K562 (cell line): Measurements from ENCODE around the gene CLASP2. TPM values are rescaled to one million over a fixed set of nuclear protein-coding genes. Genes with fewer than 3 reads are reported as not detected.

Experiments used
- ATAC-seq: fragments of 200-7000 bp; cut with Tn5 transposase; 3 replicates; pipeline ENCODE4 v1.9.1; 2020; ENCODE audit warnings: moderate library complexity
- BruUV-seq: library from RNA; stranded (reverse); fragments of 400-500 nt; replicated peaks from 2 replicates; lab custom pipeline; 2021; lab: Mats Ljungman, UMichigan
- CTCF ChIA-PET: fragments of 300-600 bp; formaldehyde crosslinking; extraction: SDS; loops from one replicate; lab custom pipeline; 2021; ENCODE audit warnings: low intra/inter-chr PET ratio; lab: Yijun Ruan, JAX
- POLR2A ChIA-PET: fragments of 300-600, 350-650 bp; sonication (Branson Sonifier 250); formaldehyde crosslinking; extraction: SDS; loops from one replicate; lab custom pipeline; 2021; ENCODE audit warnings: antibody characterized with exemption, inconsistent platforms; lab: Yijun Ruan, JAX
- DNase-seq, 4 experiments: peaks; one replicate each; pipeline versions ENCODE4 v3.0.0 to v3.0.0-alpha.2; 2011 to 2018; ENCODE audit warnings: low spot score in 3 of 4, mixed read lengths in 3 of 4; ENCODE audit errors: extremely low read depth in 1 of 4
- FAIRE-seq: peaks from 2 replicates; lab custom pipeline; 2011; peaks lifted over from hg19 to GRCh38; lab: Jason Lieb, UNC
- H2AFZ ChIP-seq: 2 replicates; pipeline ENCODE4 v1.6.0; 2011; ENCODE audit warnings: low read depth, low read length, control low read depth, inconsistent platforms
- H3K27ac ChIP-seq: fragments of 200-600 bp; 3 replicates; pipeline ENCODE4 v1.8.0; 2011; ENCODE audit warnings: low read depth, mild to moderate bottlenecking, control low read depth, inconsistent platforms, low read length, moderate library complexity, mixed read lengths; ENCODE audit errors: extremely low read depth
- H3K27me3 ChIP-seq, 2 experiments: fragments of 300-600 bp in 1 of 2; 2 replicates in 1 of 2; 3 replicates in 1 of 2; pipeline versions ENCODE4 v1.6.0 to v1.8.0; 2011; ENCODE audit warnings: inconsistent platforms in 2 of 2, low read length in 2 of 2, mild to moderate bottlenecking in 1 of 2, mixed read lengths in 1 of 2, moderate library complexity in 1 of 2; ENCODE audit not compliant: control insufficient read depth in 2 of 2, insufficient read depth in 2 of 2
- H3K36me3 ChIP-seq: fragments of 300-600 bp; 3 replicates; pipeline ENCODE4 v1.8.0; 2011; ENCODE audit warnings: mild to moderate bottlenecking, low read length, inconsistent platforms; ENCODE audit not compliant: control insufficient read depth, insufficient read depth
- H3K4me1 ChIP-seq, 2 experiments: fragments of 200-600 bp in 1 of 2; replicated peaks in 1 of 2; 2 replicates in 1 of 2; 3 replicates in 1 of 2; pipeline versions ENCODE4 v1.5.1 to v1.8.0; 2011; ENCODE audit warnings: inconsistent platforms in 2 of 2, low read length in 2 of 2, mild to moderate bottlenecking in 1 of 2, mixed read lengths in 1 of 2, moderate library complexity in 1 of 2; ENCODE audit not compliant: control insufficient read depth in 2 of 2, insufficient read depth in 2 of 2
- H3K4me2 ChIP-seq: 2 replicates; pipeline ENCODE4 v1.6.1; 2011; ENCODE audit warnings: low read length, control low read depth, inconsistent platforms, mixed read lengths; ENCODE audit not compliant: insufficient read depth
- H3K4me3 ChIP-seq: fragments of 200-600 bp; sonication (generic), shearing (Covaris generic); 2 replicates; pipeline ENCODE4 v1.5.1; 2016; ENCODE audit warnings: control low read depth, inconsistent platforms
- H3K79me2 ChIP-seq: fragments of 200-600 bp; 3 replicates; pipeline ENCODE4 v1.8.0; 2011; ENCODE audit warnings: low read length, inconsistent platforms; ENCODE audit not compliant: control insufficient read depth, insufficient read depth
- H3K9ac ChIP-seq, 2 experiments: 2 replicates each; pipeline versions ENCODE4 v1.6.0 to v1.6.1; 2011; ENCODE audit warnings: low read depth in 2 of 2, low read length in 2 of 2, control low read depth in 1 of 2, inconsistent platforms in 1 of 2, mild to moderate bottlenecking in 1 of 2, mixed read lengths in 1 of 2; ENCODE audit not compliant: insufficient read depth in 1 of 2
- H3K9me1 ChIP-seq: one replicate; pipeline ENCODE4 v1.6.0; 2011; ENCODE audit warnings: inconsistent platforms, mild to moderate bottlenecking, low read length, moderate library complexity; ENCODE audit not compliant: control insufficient read depth, insufficient read depth
- H3K9me3 ChIP-seq: replicated peaks from 2 replicates; pipeline ENCODE4 v1.5.1; 2011; ENCODE audit warnings: low read depth, low read length, inconsistent platforms; ENCODE audit not compliant: control insufficient read depth, insufficient read depth
- H4K20me1 ChIP-seq: replicated peaks from 2 replicates; pipeline ENCODE4 v1.6.1; 2011; ENCODE audit warnings: low read length, inconsistent platforms, mixed read lengths; ENCODE audit not compliant: control insufficient read depth, insufficient read depth
- PBX2 ChIP-seq, 2 experiments: IDR thresholded peaks in 1 of 2; conservative IDR thresholded peaks in 1 of 2; 2 replicates each; pipeline ENCODE4 v1.6.1; 2016; ENCODE audit warnings: low read depth in 2 of 2, mild to moderate bottlenecking in 1 of 2, missing compliant biosample characterization in 1 of 2, missing genetic modification characterization in 1 of 2, moderate library complexity in 1 of 2
- PKNOX1 ChIP-seq: fragments of 450-650 bp; IDR thresholded peaks from 2 replicates; pipeline ENCODE4 v1.6.1; 2016
- ZNF274 ChIP-seq: IDR thresholded peaks from 2 replicates; pipeline ENCODE4 v1.6.1; 2011; ENCODE audit warnings: low read depth, mild to moderate bottlenecking, low read length, moderate library complexity, borderline replicate concordance
- WGBS: fragments of 100-300 bp; shearing (Covaris generic); methylation state at CpG from one replicate; pipeline ENCODE4 v1.1.6; 2016; ENCODE audit warnings: low coverage, mixed read lengths; ENCODE audit not compliant: insufficient coverage; ENCODE audit errors: missing lambda C conversion rate; 5-methylcytosine and 5-hydroxymethylcytosine counted together
- in situ Hi-C: fragments of 300-500 bp; cut with MboI; formaldehyde crosslinking; loops from 4 replicates; pipeline ENCODE4 v1.15.0; 2018; ENCODE audit warnings: inconsistent platforms, mixed read lengths
- intact Hi-C: fragments of 100-400 bp; cut with micrococcal nuclease; formaldehyde crosslinking; loops from 2 replicates; pipeline ENCODE4 v1.14.2; 2022
- polyA plus RNA-seq, 8 experiments: library from polyadenylated mRNA; depleted of rRNA in 4 of 8; stranded (reverse) in 5 of 8; unstranded in 3 of 8; fragments of >200 nt; fragmentation: Nextera tagmentation in 2 of 8; fragmentation: Illumina TruSeq in 1 of 8; extraction: Ambion mirVana in 2 of 8; extraction: Trizol in 1 of 8; gene quantifications; 2 replicates each; pipeline versions ENCODE4 v1.2.1 to v1.2.3, GENCODE V29; 2011 to 2014; ENCODE audit warnings: inconsistent platforms in 1 of 8, missing spikeins in 1 of 8
- total RNA-seq, 7 experiments: library from RNA; depleted of rRNA in 6 of 7; stranded (reverse); fragments of >200 nt in 6 of 7; fragmentation: Illumina TruSeq in 2 of 7; extraction: Trizol in 2 of 7; gene quantifications; 2 replicates each; pipeline versions ENCODE4 v1.2.1 to v1.2.3, GENCODE V29; 2011 to 2021; ENCODE audit warnings: low replicate concordance in 1 of 7

The CLASP2 gene
- total and polyA plus RNA-seq, 9 of the 15 experiments (the other 6 are each of a cell fraction or from before 2014, with no cell fraction given) = 13.5 to 107 (median 71.8) TPM

GRCh38 chr3:33586402-33586801 is 131.7 kb downstream of the CLASP2 start:
- WGBS = 60% methylated on average over 3 of the region's 3 CpGs
- CTCF ChIA-PET = no interaction called here
- POLR2A ChIA-PET = interaction anchor here (0.6 kb wide), 1 partner anchor 567 kb away, joined by 3 read pairs; no protein-coding TSS in a partner anchor
- H3K4me2 ChIP-seq = no peak overlapping the region
- no peak overlapping the region for H3K4me3 ChIP-seq
- H3K4me1 ChIP-seq = no peaks in the 10 kb centered on the region
- no peak overlapping the region for H3K9ac ChIP-seq
- H3K36me3 ChIP-seq = peaks cover 64% of the 10 kb centered on the region; the same call in 2 of the 3 replicates
- intact Hi-C loops = no loop called here
- H3K27me3 ChIP-seq = no peaks in the 10 kb centered on the region
- TF ChIP-seq PKNOX1 (peak; percentile 83), PBX2 (CRISPR knock-in tag; IDR thresholded peaks at IDR 0.05; ENCODE audit: low read depth) (no peak), PBX2 (tag; conservative IDR thresholded peaks at IDR 0.05; ENCODE audit: low read depth) (0 out of 2 replicates have a peak, but pooled peaks have one; percentile 22), ZNF274 (no peak)
- TF ChIP-seq, all 486 proteins: peak for 2
- Histone ChIP-seq H3K79me2 (no peaks in the 10 kb centered on the region), H4K20me1 (no peaks in the 10 kb centered on the region), H3K27ac (no peak overlapping the region), H3K9me1 (no peaks in the 10 kb centered on the region), H3K9me3 (no peaks in the 10 kb centered on the region), H2AFZ (no peak overlapping the region)
- no peak for FAIRE-seq
- no peak for DNase-seq
- BruUV-seq = no TSS peak
- in situ Hi-C loops = no loop called here
- no peak for ATAC-seq
